ENCODE data around the gene ACR. TPM values are rescaled to one million over a fixed set of nuclear protein-coding genes. Genes with fewer than 3 reads are reported as not detected.

The ACR gene
- total RNA-seq, 1 donor from 2014 or later: not detected

DNA sequence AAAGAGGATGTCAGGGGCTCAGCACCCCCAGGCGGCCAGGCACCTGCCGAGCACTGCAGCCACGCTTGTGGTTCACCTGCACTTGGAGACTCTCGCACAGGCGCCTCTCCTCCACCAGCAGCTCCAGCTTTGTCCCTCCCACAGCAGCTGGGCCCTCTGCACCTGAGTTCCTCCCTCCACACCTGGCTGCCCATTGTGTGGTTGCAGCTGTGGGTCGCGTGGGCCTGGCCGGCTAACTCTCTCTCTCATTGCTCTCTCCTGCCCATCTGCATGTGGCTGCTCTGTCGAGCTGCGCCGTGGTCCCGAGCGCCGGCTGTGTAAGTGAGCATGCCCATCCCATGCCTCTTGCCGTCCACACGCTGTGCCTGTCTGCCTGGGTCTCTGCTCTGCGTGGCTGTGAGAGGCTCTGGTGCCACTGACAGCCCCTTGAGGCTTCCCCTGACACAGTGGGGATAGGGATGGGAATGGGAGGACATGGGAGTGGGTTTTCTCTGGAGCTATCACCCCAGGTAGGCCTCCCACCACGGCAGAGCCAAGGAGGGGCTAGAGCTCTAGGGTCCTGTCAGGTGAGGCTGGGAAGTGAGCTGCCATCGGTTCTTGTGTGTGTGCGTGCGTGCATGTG is 8.5 kb upstream of the ACR start:
- Histone ChIP-seq H3K9me3 (ENCODE audit: low read depth) (no peaks in the 10 kb centered on the region), H3K27ac (no peak overlapping the region), H3K4me3 (no peak overlapping the region), H3K9ac (no peak overlapping the region), H3K27me3 (peaks cover 55% of the 10 kb centered on the region), H3F3A (ENCODE audit: low read depth) (peaks cover 4% of the 10 kb centered on the region), H4K20me1 (ENCODE audit: low read depth) (peaks cover 8% of the 10 kb centered on the region), H3K4me2 (no peak overlapping the region), H3K4me1 (peaks cover 6% of the 10 kb centered on the region), H3K79me2 (ENCODE audit: low read depth) (no peaks in the 10 kb centered on the region), H2AFZ (replicated peaks) (no peak overlapping the region), H3K36me3 (no peaks in the 10 kb centered on the region)
- H3K36me3 Mint-ChIP-seq: peaks cover 5% of the 10 kb centered on the region
- no peak overlapping the region for H3K4me3 Mint-ChIP-seq
- H3K9me3 Mint-ChIP-seq: no peaks in the 10 kb centered on the region
- no peak for DNase-seq (ENCODE audit: low spot score)
- TF ChIP-seq, protein P1, sequence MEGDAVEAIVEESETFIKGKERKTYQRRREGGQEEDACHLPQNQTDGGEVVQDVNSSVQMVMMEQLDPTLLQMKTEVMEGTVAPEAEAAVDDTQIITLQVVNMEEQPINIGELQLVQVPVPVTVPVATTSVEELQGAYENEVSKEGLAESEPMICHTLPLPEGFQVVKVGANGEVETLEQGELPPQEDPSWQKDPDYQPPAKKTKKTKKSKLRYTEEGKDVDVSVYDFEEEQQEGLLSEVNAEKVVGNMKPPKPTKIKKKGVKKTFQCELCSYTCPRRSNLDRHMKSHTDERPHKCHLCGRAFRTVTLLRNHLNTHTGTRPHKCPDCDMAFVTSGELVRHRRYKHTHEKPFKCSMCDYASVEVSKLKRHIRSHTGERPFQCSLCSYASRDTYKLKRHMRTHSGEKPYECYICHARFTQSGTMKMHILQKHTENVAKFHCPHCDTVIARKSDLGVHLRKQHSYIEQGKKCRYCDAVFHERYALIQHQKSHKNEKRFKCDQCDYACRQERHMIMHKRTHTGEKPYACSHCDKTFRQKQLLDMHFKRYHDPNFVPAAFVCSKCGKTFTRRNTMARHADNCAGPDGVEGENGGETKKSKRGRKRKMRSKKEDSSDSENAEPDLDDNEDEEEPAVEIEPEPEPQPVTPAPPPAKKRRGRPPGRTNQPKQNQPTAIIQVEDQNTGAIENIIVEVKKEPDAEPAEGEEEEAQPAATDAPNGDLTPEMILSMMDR (IDR thresholded peaks at IDR 0.05): no peak
- no peak for TF ChIP-seq EZH2phosphoT487 (IDR thresholded peaks at IDR 0.05)
- TF ChIP-seq EZH2 (IDR thresholded peaks at IDR 0.05): no peak
- peaks cover 13% of the 10 kb centered on the region for H3K27me3 Mint-ChIP-seq (ENCODE audit: insufficient read depth, low read depth)
- H3K4me1 Mint-ChIP-seq: peaks cover 13% of the 10 kb centered on the region
- H3K27ac Mint-ChIP-seq: peak overlapping the region; percentile 42

DNA sequence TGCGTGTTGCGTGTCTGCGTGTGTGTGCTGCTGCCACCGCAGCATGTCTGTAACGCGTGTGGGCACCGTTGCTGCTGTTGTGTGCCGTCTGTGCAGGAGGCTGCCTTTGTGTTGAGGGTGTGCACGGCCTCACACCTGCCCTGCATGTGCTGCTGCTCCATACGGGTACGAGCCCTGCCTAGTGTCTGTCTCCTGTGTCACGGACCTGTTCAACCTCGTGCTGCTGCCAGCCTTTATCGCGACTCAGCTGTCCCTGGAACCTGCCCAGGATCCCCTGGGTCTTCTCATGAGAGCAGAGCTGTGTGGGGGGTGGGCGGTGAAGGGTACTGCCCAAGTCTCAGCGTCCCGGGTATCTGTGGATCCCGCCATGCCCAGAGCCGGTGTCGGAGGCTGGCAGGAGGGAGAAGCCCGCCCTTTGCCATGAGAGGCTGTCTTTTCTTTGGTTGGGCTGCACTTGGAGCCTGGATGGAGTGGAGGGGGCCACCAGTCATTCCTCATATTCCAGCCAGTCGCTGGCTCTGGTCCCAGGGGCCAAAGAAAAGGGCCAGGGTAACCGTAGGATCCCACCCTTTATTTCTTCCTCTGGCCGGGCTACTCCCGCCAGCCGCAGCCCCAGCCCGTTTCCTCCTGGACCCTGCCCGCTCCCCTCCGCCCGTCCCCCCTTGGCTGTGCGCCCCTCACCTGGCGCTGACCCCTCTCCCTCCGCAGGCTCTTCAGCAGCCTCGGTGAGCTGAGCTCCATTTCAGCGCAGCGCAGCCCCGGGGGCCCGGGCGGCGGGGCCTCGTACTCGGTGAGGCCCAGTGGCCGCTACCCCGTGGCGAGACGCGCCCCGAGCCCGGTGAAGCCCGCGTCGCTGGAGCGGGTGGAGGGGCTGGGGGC is 7.8 kb upstream of the ACR start:
- H3K27me3 Mint-ChIP-seq (ENCODE audit: insufficient read depth, low read depth): peaks cover 15% of the 10 kb centered on the region
- no peak overlapping the region for H3K4me3 ChIP-seq
- DNase-seq (ENCODE audit: low spot score): no peak

DNA sequence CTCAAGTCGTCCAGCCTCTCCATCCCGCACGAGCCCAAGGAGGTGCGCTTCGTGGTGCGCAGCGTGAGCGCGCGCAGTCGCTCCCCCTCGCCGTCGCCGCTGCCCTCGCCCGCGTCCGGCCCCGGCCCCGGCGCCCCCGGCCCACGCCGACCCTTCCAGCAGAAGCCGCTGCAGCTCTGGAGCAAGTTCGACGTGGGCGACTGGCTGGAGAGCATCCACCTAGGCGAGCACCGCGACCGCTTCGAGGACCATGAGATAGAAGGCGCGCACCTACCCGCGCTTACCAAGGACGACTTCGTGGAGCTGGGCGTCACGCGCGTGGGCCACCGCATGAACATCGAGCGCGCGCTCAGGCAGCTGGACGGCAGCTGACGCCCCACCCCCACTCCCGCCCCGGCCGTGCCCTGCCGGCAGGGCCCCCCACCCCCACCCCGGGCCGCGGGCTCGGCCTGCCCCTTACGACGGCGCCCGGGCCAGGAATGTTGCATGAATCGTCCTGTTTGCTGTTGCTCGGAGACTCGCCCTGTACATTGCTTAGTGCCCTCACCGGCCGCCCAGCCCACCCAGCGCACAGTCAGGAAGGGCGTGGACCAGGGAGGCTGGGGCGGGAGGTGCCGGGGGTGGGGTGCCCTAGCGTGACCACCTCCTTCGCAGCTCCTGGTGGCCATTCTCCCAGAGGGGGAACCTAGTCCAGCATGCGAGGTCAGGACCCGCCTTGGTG is 6.9 kb upstream of the ACR start:
- Histone ChIP-seq H3K4me3 (no peak overlapping the region), H3K36me3 (no peaks in the 10 kb centered on the region), H3K27ac (no peak overlapping the region), H3K4me1 (peaks cover 6% of the 10 kb centered on the region), H3K27me3 (peaks cover 71% of the 10 kb centered on the region), H3K4me2 (no peak overlapping the region), H3K9me3 (ENCODE audit: low read depth) (no peaks in the 10 kb centered on the region), H2AFZ (replicated peaks) (no peak overlapping the region), H3K79me2 (ENCODE audit: low read depth) (no peaks in the 10 kb centered on the region), H3F3A (ENCODE audit: low read depth) (peaks cover 4% of the 10 kb centered on the region), H3K9ac (no peak overlapping the region), H4K20me1 (ENCODE audit: low read depth) (no peaks in the 10 kb centered on the region)
- H3K4me1 Mint-ChIP-seq: peaks cover 13% of the 10 kb centered on the region
- H3K9me3 Mint-ChIP-seq: no peaks in the 10 kb centered on the region
- DNase-seq (ENCODE audit: low spot score): no peak
- TF ChIP-seq EZH2 (IDR thresholded peaks at IDR 0.05) (no peak), EZH2phosphoT487 (IDR thresholded peaks at IDR 0.05) (no peak)
- TF ChIP-seq, protein P1 (IDR thresholded peaks at IDR 0.05): no peak
- H3K27me3 Mint-ChIP-seq (ENCODE audit: insufficient read depth, low read depth): peaks cover 17% of the 10 kb centered on the region
- no peak overlapping the region for H3K27ac Mint-ChIP-seq
- H3K4me3 Mint-ChIP-seq: no peak overlapping the region
- H3K36me3 Mint-ChIP-seq: peaks cover 5% of the 10 kb centered on the region

More for the DNA sequence above, 7.8 kb upstream of the ACR start:
- Histone ChIP-seq H3K9me3 (ENCODE audit: low read depth) (no peaks in the 10 kb centered on the region), H3K27ac (no peak overlapping the region), H3K4me1 (peaks cover 6% of the 10 kb centered on the region), H3K36me3 (no peaks in the 10 kb centered on the region), H4K20me1 (ENCODE audit: low read depth) (peaks cover 5% of the 10 kb centered on the region), H3K9ac (no peak overlapping the region), H3K79me2 (ENCODE audit: low read depth) (no peaks in the 10 kb centered on the region), H3K27me3 (peaks cover 62% of the 10 kb centered on the region), H3K4me2 (no peak overlapping the region), H2AFZ (replicated peaks) (no peak overlapping the region), H3F3A (ENCODE audit: low read depth) (peaks cover 4% of the 10 kb centered on the region)
- TF ChIP-seq, protein P1 (IDR thresholded peaks at IDR 0.05): no peak
- Mint-ChIP-seq H3K36me3 (peaks cover 5% of the 10 kb centered on the region), H3K4me1 (peaks cover 13% of the 10 kb centered on the region), H3K9me3 (no peaks in the 10 kb centered on the region), H3K27ac (no peak overlapping the region), H3K4me3 (no peak overlapping the region)
